Measurements from ENCODE around the gene FUBP1.
"Not testable (repeated sequence)": the region's sequence is repeated elsewhere in the genome, so short reads cannot be mapped to it uniquely, and the experiment has no call there.

Gene FUBP1

GRCh38 chr1:77940921-77941570 is 37.8 kb downstream of the FUBP1 start:
- DNase-seq (ENCODE audit: insufficient read length) (no peak), FAIRE-seq (no peak)
- TF ChIP-seq POLR2AphosphoS5 (IDR thresholded peaks at IDR 0.05; ENCODE audit: low read depth, low read length) (peak; percentile 29; the same call in 1 of the 2 replicates), TAF1 (IDR thresholded peaks at IDR 0.05; ENCODE audit: borderline replicate concordance, low read depth, low read length) (no peak), POLR2A (IDR thresholded peaks at IDR 0.05; ENCODE audit: low read depth, low read length) (peak; percentile 67)

GRCh38 chr1:77938651-77939050 is 40.2 kb downstream of the FUBP1 start:
- no peak for DNase-seq (ENCODE audit: insufficient read length)
- no peak for FAIRE-seq
- TF ChIP-seq TAF1 (IDR thresholded peaks at IDR 0.05; ENCODE audit: borderline replicate concordance, low read depth, low read length) (no peak), POLR2AphosphoS5 (IDR thresholded peaks at IDR 0.05; ENCODE audit: low read depth, low read length) (no peak), POLR2A (IDR thresholded peaks at IDR 0.05; ENCODE audit: low read depth, low read length) (no peak)

- FAIRE-seq (no peak), DNase-seq (ENCODE audit: insufficient read length) (no peak)
- TF ChIP-seq POLR2A (IDR thresholded peaks at IDR 0.05; ENCODE audit: low read depth, low read length) (no peak), POLR2AphosphoS5 (IDR thresholded peaks at IDR 0.05; ENCODE audit: low read depth, low read length) (no peak), TAF1 (IDR thresholded peaks at IDR 0.05; ENCODE audit: borderline replicate concordance, low read depth, low read length) (no peak)
These were observed 49.1 kb downstream of the FUBP1 start for GRCh38 chr1:77929806-77930205.

- peak; percentile 81 for FAIRE-seq
- TF ChIP-seq TAF1 (IDR thresholded peaks at IDR 0.05; ENCODE audit: borderline replicate concordance, low read depth, low read length) = no peak
- no peak for TF ChIP-seq POLR2A (IDR thresholded peaks at IDR 0.05; ENCODE audit: low read depth, low read length)
- TF ChIP-seq POLR2AphosphoS5 (IDR thresholded peaks at IDR 0.05; ENCODE audit: low read depth, low read length) = no peak
- no peak for DNase-seq (ENCODE audit: insufficient read length)
These were observed 51.5 kb downstream of the FUBP1 start for GRCh38 chr1:77927414-77927813.

- DNase-seq (ENCODE audit: insufficient read length) = peak; percentile 11
- TF ChIP-seq TAF1 (IDR thresholded peaks at IDR 0.05; ENCODE audit: borderline replicate concordance, low read depth, low read length) = no peak
- no peak for TF ChIP-seq POLR2AphosphoS5 (IDR thresholded peaks at IDR 0.05; ENCODE audit: low read depth, low read length)
- FAIRE-seq = peak; percentile 90
These were observed 52.1 kb downstream of the FUBP1 start for GRCh38 chr1:77926561-77927357.

- FAIRE-seq (peak; percentile 44), DNase-seq (ENCODE audit: insufficient read length) (no peak)
- TF ChIP-seq POLR2AphosphoS5 (IDR thresholded peaks at IDR 0.05; ENCODE audit: low read depth, low read length) = no peak
These were observed 52.9 kb downstream of the FUBP1 start for GRCh38 chr1:77925956-77926355.

- FAIRE-seq = no peak
- DNase-seq (ENCODE audit: insufficient read length) = no peak
- TF ChIP-seq TAF1 (IDR thresholded peaks at IDR 0.05; ENCODE audit: borderline replicate concordance, low read depth, low read length) (no peak), POLR2AphosphoS5 (IDR thresholded peaks at IDR 0.05; ENCODE audit: low read depth, low read length) (no peak), POLR2A (IDR thresholded peaks at IDR 0.05; ENCODE audit: low read depth, low read length) (no peak)
These were observed 53.4 kb downstream of the FUBP1 start for GRCh38 chr1:77925518-77925917.

GRCh38 chr1:77918918-77919317 is 60.0 kb downstream of the FUBP1 start:
- DNase-seq (ENCODE audit: insufficient read length); FAIRE-seq: not testable (repeated sequence)

- DNase-seq (ENCODE audit: insufficient read length) (no peak), FAIRE-seq (no peak)
- TF ChIP-seq POLR2AphosphoS5 (IDR thresholded peaks at IDR 0.05; ENCODE audit: low read depth, low read length) = no peak
- no peak for TF ChIP-seq TAF1 (IDR thresholded peaks at IDR 0.05; ENCODE audit: borderline replicate concordance, low read depth, low read length)
- no peak for TF ChIP-seq POLR2A (IDR thresholded peaks at IDR 0.05; ENCODE audit: low read depth, low read length)
These were observed 68.8 kb downstream of the FUBP1 start for GRCh38 chr1:77910116-77910515.

- no peak for FAIRE-seq
- TF ChIP-seq TAF1 (IDR thresholded peaks at IDR 0.05; ENCODE audit: borderline replicate concordance, low read depth, low read length) (no peak), POLR2A (IDR thresholded peaks at IDR 0.05; ENCODE audit: low read depth, low read length) (no peak), POLR2AphosphoS5 (IDR thresholded peaks at IDR 0.05; ENCODE audit: low read depth, low read length) (no peak)
These were observed 72.2 kb downstream of the FUBP1 start for GRCh38 chr1:77906624-77907023.

GRCh38 chr1:77906019-77906545 is 72.8 kb downstream of the FUBP1 start:
- FAIRE-seq = no peak
- TF ChIP-seq POLR2AphosphoS5 (IDR thresholded peaks at IDR 0.05; ENCODE audit: low read depth, low read length) (no peak), POLR2A (IDR thresholded peaks at IDR 0.05; ENCODE audit: low read depth, low read length) (no peak), TAF1 (IDR thresholded peaks at IDR 0.05; ENCODE audit: borderline replicate concordance, low read depth, low read length) (no peak)

More at GRCh38 chr1:77906624-77907023, 72.2 kb downstream of the FUBP1 start:
- DNase-seq (ENCODE audit: insufficient read length) = no peak

GRCh38 chr1:77905603-77906002 is 73.3 kb downstream of the FUBP1 start:
- FAIRE-seq = no peak
- TF ChIP-seq POLR2A (IDR thresholded peaks at IDR 0.05; ENCODE audit: low read depth, low read length) = no peak
- no peak for TF ChIP-seq TAF1 (IDR thresholded peaks at IDR 0.05; ENCODE audit: borderline replicate concordance, low read depth, low read length)
- TF ChIP-seq POLR2AphosphoS5 (IDR thresholded peaks at IDR 0.05; ENCODE audit: low read depth, low read length) = no peak
- no peak for DNase-seq (ENCODE audit: insufficient read length)

More at GRCh38 chr1:77906019-77906545, 72.8 kb downstream of the FUBP1 start:
- DNase-seq (ENCODE audit: insufficient read length) = no peak
